Activated CD8-positive, alpha-beta memory T cell treated with anti-CD3 and anti-CD28 coated beads, Interleukin-2, amount 50 U/mL, for 1 hour (primary cell): Measurements from ENCODE around the gene OR6B3.
"Not testable (repeated sequence)": the region's sequence is repeated elsewhere in the genome, so short reads cannot be mapped to it uniquely, and the experiment has no call there.

Source experiments
- DNase-seq: peaks from one replicate; pipeline ENCODE4 v3.0.0-alpha.2; 2020; ENCODE audit errors: extremely low read depth

Gene OR6B3

DNA sequence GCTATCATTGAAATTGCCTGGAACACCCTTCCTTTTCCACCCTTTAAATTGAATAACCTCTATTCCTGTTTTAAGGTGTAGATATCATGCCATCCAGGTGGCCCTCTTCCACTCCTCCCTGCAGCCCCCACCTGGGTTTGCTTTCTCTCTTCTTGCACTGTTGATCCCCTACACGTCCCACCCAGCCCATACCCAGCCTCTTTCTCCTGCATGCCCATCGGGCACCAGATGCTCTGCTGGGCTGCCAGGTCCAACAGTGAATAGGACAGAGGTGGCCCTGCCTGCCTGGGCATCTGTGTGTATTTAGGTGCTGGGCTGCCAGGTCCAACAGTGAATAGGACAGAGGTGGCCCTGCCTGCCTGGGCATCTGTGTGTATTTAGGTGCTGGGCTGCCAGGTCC is 9.2 kb downstream of the OR6B3 start:
- DNase-seq, result not testable (repeated sequence)

DNA sequence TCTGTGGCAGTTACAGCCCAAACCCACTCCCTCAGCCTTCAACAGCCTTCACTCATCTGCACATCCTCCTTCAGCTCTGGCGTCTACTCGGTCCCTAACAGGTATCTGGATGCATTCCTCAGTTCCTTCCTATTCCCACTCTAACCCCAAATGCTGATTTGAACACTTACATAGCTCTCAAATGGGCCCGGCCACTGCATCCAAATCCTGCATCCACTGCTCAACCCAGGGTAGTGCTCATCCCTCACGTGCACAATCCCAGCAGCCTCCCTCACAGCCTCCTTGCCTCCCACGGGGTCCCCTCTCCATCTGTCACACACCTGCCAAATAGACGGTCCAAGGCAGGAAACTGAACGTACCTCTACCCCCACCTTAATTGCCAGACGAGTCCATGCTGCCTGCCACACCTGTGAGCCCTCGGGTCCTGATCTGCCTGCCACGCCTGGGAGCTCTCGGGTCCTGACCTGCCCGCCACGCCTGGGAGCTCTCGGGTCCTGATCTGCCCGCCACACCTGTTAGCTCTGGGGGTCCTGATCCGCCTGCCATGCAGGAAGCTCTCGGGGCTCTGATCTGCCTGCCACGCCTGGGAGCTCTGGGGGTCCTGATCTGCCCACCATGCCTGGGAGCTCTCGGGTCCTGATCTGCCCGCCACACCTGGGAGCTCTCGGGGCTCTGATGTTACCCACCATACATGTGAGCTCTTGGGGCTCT is 9.9 kb downstream of the OR6B3 start:
- no peak for DNase-seq

DNA sequence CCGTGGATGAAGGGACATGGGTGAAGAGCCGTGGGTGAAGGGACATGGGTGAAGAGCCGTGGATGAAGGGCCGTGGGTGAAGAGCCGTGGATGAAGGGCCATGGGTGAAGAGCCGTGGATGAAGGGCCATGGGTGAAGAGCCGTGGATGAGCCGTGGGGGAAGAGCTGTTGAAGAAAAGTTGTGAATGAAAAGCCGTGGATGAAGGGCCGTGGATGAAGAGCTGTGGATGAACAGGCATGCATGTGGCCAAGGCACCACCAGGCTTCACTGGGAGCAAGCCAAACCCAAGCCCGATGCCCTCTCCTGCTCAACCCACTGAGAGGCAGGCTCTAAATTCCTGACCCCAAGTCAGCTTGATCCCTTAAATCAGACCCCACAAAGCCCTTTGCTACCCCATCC is 10.6 kb downstream of the OR6B3 start:
- no peak for DNase-seq

- no peak for DNase-seq
Observed at GRCh38 chr2:240041363-240041762, 12.0 kb downstream of the OR6B3 start.

DNA sequence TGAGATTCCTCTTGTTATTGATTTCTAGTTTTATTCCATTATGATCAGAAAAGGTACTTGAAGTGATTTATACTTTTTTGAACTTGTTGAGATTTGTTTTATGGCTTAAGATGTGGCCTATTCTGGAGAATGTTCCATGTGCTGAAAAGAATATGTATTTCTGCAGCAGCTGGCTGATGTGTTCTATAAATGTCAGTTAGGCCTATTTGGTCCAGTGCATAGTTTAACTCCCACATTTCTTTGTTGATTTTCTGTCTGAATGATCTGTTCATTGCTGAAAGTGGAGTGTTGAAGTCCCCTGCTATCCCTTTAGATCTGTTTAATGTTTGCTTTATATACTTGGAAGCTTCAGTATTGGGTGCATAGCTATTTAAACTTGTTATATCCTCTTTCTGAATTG is 16.0 kb downstream of the OR6B3 start:
- DNase-seq, result no peak

DNA sequence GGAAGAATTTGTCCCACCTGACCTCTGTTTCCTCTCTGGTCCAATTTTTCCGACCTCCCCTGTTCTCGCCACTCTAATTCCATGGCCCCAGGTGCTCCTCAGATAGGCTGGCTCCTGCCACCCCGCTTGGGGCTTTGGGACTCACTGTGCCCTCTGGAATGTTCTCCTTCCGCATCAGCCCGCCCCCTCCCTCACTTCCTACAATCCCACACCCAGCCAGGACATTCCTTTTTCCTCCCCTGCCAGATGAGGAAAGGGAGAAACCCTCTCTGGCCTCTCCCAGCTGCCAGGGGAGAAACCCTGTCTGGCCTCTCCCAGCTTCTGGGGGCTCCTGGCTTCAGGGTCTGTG is 20.0 kb downstream of the OR6B3 start:
- no peak for DNase-seq

DNA sequence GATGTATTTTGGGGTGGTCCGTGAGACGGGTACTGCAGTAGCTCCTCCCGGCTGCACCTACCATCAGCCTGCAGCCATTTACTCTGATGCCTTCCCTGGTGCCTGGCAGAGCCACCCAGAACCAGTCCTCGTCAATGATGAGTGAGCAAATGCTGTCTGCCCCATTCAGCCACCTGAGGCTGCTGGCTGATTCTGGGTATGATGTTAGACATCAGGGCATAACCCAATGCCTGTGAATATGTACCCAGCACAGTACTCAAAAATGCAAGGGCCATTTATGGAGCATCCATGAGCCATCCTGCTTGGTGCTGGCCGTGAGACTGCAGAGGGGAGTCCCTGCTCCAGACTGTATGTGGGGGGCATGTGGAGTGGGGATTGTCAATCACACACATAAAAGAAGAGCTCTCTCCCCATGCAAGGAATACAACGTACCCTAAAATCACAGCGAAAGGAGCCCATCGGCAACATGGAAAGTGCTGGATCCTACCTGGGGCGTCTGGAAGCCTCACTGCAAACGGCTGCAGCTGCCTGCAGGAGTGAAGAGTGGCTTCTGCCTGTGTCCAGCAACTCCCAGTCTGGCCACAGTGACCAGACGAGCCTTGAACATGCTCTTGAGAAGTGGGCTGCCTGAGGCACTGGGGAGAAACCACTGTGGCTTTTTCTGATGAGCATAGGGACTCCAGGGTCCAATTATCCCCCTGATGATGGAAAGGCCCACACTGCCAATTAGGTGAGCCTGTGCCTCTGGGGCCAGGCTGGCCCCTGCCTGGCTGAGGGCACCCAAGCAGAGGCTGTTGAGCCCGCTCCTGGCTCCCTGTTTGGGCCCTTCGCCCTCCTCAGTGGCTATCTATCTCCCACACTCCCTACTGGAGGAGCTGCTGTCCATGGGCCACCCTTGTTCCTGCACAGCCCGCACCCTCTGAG is 20.7 kb downstream of the OR6B3 start:
- no peak for DNase-seq

DNA sequence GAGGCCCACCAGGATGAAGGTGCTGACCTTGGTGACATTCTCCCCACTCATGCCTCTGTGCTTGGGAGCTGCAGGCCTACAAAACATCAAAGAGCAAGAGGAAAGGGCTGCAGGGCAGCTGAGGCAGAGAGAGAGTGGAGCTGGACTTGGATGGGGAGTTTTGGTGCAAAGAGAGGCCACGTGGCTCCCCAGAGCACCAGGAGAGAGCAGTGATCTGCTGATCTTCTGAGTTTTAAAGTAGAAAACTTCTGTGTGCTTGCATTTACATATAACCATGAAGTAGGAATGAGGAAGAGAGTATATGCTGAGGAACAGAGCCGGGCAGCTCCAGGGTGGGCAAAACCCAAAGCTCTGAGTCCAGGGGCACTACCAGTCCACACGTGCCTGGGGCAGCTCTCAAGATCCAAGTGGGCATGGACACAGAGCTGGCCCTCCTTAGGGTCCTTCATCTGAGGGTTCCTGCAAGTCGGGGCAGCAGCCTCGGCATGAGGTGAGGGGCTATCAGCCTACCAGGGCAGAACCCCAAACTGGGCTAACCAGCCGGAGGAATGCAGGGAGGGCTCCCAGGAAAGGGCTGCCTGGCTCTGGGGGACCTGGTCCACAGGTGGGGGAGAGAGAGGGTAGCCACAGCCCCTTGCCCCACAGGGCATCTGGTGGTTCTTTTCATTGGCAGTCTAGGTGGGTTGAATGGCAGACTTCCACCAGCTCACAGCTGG is 22.8 kb downstream of the OR6B3 start, which contains the start of gene OR6B2:
TSS of gene OR6B2 (minus strand) at position 51 of the 716 bp plus-strand sequence. CDS start at position 51, 0 bp downstream.
- no peak for DNase-seq

- no peak for DNase-seq
Observed at GRCh38 chr2:240024766-240025165, 28.6 kb downstream of the OR6B3 start.

DNA sequence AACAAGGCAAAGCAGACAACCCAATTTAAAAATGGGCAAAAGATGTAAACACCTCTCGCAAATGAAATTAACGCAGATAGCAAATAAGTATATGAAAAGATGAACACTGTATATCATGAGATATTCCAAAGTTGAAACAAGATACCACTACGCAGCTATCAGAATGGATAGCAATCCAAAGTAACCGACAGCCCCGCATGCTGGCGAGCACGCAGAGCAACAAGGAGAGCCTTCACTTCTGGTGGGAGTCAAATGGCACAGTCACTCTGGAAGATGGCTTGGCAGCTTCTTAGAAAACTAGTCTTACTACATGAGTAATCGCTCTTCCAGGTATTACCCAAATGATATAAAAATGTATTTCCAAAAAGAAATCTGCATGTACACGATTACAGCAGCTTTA is 29.5 kb downstream of the OR6B3 start:
- no peak for DNase-seq

DNA sequence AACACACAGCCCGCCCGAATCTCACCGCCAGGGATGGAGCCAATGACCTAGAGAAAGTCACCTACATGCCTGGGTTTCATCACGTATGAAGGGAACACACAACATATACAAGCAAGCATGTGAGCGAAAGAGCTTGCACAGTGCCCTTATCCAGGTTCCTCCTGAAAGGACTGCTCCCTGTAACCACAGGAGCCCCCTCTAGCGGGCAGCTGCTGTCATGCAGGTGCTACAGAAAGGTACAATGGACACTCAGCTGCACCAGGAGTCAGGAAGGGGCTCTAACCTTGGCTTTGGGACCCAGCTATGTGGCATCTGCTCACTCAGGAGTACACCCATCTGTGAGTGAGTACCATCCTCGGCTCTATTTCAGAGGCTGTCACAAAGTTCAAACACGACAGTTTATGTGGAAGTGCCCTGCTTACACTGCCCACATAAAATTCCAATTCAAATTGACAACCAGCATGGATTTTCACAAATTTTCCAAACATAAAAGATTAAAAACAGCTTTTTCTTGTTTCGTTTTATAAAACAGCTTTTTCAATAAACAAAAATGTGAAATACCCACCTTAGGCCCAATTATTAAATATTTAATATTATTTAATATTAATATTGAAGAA is 31.7 kb downstream of the OR6B3 start:
- no peak for DNase-seq

DNA sequence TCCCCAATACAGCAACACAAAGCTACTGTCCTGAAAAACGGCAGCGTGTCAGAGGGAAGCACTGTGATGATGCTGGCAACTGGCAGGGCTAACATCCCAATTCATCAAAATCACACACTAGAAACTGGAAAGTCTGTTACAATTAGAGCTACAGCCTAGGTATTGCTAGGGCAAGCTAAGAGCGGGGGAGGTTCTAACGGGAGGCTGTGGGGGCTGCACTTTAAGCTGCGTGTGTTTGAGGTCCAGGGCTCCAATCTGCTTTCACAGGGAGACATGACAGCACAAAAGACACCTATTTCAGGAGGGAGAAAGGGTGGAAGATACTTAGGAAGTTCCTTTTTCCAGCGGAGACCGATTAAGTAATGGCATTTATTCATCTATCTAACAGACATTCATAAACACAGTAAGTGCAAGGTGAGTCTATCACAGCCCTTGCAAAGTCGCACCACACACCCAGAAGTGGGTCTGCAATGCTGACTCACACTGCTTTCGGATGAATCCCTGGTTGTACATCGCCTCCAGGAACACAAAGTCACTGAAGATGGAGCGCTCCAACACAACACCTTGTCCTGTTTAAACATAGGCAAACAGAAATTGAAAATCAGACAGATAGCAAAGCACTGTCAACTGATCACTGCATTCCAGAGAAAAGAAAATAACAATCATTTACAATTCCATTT is 35.1 kb downstream of the OR6B3 start:
- DNase-seq, result no peak

GRCh38 chr2:240014327-240014726 is 39.0 kb downstream of the OR6B3 start:
- no peak for DNase-seq

DNA sequence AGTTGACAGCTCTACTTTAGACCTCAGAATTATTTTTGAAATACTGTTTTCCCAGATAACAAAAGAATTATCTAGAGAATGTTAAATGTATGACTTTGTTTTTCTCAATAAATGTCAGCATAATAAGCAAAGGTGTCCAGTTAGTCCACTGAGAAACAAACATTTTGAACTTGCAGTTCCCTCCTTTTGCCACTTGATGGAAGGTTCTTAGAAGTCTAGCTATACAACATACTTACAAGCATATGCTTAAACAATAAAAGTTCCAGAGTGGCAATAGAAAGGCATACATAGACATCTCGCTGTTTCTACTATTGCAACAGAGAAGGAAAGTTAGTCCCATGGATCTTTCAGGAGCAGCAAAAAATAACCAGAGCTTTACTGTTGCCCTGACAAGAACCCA is 40.0 kb downstream of the OR6B3 start:
- DNase-seq, result no peak

DNA sequence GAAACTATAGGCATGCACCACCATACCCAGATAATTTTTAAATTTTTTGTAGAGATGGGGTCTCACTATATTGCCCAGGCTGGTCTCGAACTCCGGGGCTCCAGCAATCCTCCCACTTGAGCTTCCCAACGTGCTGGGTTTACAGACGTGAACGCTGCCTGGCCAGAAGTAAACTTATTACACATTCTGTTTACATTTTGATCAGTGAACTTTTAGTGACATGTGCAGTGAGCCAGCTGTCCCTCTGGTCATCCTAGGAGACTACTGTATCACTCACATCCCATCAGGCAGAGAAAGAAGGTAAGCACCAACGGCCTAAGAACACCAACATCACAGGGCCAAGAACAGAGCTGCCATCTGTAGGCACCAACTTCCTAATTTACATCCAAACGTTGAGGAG is 50.3 kb downstream of the OR6B3 start:
- DNase-seq, result no peak

- DNase-seq, result no peak
Observed at GRCh38 chr2:240000671-240001070, 52.6 kb downstream of the OR6B3 start.

GRCh38 chr2:239997686-239998409 is 55.5 kb downstream of the OR6B3 start:
- no peak for DNase-seq
